GM12878 (cell line): ENCODE measurements around the gene NEDD8. TPM values are rescaled to one million over a fixed set of nuclear protein-coding genes. Genes with fewer than 3 reads are reported as not detected.

Experiments
- EGR1 ChIP-seq, 2 experiments: IDR thresholded peaks; 1 replicate in 1 of 2; 2 replicates in 1 of 2; pipeline ENCODE4 v1.6.1; 2011 to 2012; ENCODE audit warnings: low read depth in 2 of 2, low read length in 2 of 2, borderline replicate concordance in 1 of 2, mild to moderate bottlenecking in 1 of 2, moderate library complexity in 1 of 2
- HCFC1 ChIP-seq: fragments of 150-350 bp; IDR thresholded peaks from 2 replicates; pipeline ENCODE4 v1.6.1; 2014; ENCODE audit warnings: low read length
- LARP7 ChIP-seq: fragments of 450-650 bp; IDR thresholded peaks from 2 replicates; pipeline ENCODE4 v1.6.1; 2017; ENCODE audit warnings: mild to moderate bottlenecking
- RB1 ChIP-seq: fragments of 450-650 bp; formaldehyde crosslinking; IDR thresholded peaks from 2 replicates; pipeline ENCODE4 v1.6.1; 2017; ENCODE audit warnings: mild to moderate bottlenecking, borderline replicate concordance
- SIX5 ChIP-seq: IDR thresholded peaks from 2 replicates; pipeline ENCODE4 v1.6.1; 2011; ENCODE audit warnings: mild to moderate bottlenecking, low read depth, low read length, moderate library complexity; ENCODE audit not compliant: severe bottlenecking
- SMC3 ChIP-seq: IDR thresholded peaks from 2 replicates; pipeline ENCODE4 v1.6.1; 2011; ENCODE audit warnings: low read length, improper control_type of control experiment, borderline replicate concordance
- STAT1 ChIP-seq: fragments of 450-650 bp; conservative IDR thresholded peaks from 2 replicates; pipeline ENCODE4 v1.6.1; 2014; ENCODE audit warnings: antibody characterized with exemption, mild to moderate bottlenecking
- polyA plus RNA-seq, 11 experiments: library from polyadenylated mRNA; depleted of rRNA in 4 of 11; unstranded in 6 of 11; stranded (reverse) in 5 of 11; fragments of >200 nt; fragmentation: Nextera tagmentation in 4 of 11; fragmentation: Illumina TruSeq in 1 of 11; extraction: Ambion mirVana in 4 of 11; extraction: Trizol in 1 of 11; gene quantifications; 1 replicate in 1 of 11; 2 replicates in 10 of 11; pipeline versions ENCODE4 v1.2.1 to v1.2.3, GENCODE V29; 2011 to 2016; ENCODE audit warnings: inconsistent platforms in 2 of 11, missing spikeins in 2 of 11, low read depth in 1 of 11
- total RNA-seq, 4 experiments: library from RNA; depleted of rRNA in 3 of 4; stranded (reverse); fragments of >200 nt in 3 of 4; fragmentation: Illumina TruSeq in 1 of 4; extraction: Trizol in 1 of 4; gene quantifications; 2 replicates each; pipeline versions ENCODE4 v1.2.1 to v1.2.3, GENCODE V29; 2013 to 2021
- TF ChIP-seq, protein P1 (sequence below): IDR thresholded peaks from 2 replicates; pipeline ENCODE4 v1.6.1; 2012; ENCODE audit warnings: improper control_type of control experiment, low read depth, low read length; ENCODE audit not compliant: insufficient replicate concordance
- TF ChIP-seq, protein P2 (sequence below): fragments of 450-650 bp; IDR thresholded peaks from 2 replicates; pipeline ENCODE4 v1.6.1; 2016; ENCODE audit warnings: mild to moderate bottlenecking

Gene NEDD8
- total and polyA plus RNA-seq, 10 of the 15 experiments (the other 5 are each of a cell fraction or from before 2014, with no cell fraction given), result 164 to 991 (median 300) TPM

DNA sequence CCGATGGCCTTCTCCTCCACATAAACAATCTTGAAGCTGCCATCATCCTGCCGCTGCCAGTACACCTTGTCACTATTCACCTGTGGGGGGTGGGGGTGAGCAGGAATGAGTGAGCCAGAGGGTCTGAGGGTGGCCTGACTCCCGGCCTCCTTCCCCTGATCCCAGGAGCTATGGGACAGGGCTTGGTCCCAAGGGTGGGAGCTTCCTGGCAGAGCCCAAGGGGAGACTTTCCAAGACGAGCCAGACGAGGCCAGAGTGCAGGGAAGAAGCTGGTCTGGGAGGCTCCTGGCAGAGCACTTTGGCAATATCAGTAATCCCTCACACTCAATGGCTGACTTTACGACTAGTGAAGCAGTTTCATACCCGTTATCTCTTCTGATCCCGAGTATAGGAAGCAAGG lies 23.3 kb upstream of the NEDD8 start (continued):
- TF ChIP-seq, protein P1, sequence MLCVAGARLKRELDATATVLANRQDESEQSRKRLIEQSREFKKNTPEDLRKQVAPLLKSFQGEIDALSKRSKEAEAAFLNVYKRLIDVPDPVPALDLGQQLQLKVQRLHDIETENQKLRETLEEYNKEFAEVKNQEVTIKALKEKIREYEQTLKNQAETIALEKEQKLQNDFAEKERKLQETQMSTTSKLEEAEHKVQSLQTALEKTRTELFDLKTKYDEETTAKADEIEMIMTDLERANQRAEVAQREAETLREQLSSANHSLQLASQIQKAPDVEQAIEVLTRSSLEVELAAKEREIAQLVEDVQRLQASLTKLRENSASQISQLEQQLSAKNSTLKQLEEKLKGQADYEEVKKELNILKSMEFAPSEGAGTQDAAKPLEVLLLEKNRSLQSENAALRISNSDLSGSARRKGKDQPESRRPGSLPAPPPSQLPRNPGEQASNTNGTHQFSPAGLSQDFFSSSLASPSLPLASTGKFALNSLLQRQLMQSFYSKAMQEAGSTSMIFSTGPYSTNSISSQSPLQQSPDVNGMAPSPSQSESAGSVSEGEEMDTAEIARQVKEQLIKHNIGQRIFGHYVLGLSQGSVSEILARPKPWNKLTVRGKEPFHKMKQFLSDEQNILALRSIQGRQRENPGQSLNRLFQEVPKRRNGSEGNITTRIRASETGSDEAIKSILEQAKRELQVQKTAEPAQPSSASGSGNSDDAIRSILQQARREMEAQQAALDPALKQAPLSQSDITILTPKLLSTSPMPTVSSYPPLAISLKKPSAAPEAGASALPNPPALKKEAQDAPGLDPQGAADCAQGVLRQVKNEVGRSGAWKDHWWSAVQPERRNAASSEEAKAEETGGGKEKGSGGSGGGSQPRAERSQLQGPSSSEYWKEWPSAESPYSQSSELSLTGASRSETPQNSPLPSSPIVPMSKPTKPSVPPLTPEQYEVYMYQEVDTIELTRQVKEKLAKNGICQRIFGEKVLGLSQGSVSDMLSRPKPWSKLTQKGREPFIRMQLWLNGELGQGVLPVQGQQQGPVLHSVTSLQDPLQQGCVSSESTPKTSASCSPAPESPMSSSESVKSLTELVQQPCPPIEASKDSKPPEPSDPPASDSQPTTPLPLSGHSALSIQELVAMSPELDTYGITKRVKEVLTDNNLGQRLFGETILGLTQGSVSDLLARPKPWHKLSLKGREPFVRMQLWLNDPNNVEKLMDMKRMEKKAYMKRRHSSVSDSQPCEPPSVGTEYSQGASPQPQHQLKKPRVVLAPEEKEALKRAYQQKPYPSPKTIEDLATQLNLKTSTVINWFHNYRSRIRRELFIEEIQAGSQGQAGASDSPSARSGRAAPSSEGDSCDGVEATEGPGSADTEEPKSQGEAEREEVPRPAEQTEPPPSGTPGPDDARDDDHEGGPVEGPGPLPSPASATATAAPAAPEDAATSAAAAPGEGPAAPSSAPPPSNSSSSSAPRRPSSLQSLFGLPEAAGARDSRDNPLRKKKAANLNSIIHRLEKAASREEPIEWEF, result no peak
- TF ChIP-seq STAT1 (no peak), RB1 (no peak), LARP7 (no peak), SIX5 (no peak), HCFC1 (no peak), SMC3 (no peak), EGR1 (IDR thresholded peaks at IDR 0.05; ENCODE audit: borderline replicate concordance in 1 of 2, low read depth in 2 of 2, low read length in 2 of 2) (no peak)
- TF ChIP-seq, protein P2, sequence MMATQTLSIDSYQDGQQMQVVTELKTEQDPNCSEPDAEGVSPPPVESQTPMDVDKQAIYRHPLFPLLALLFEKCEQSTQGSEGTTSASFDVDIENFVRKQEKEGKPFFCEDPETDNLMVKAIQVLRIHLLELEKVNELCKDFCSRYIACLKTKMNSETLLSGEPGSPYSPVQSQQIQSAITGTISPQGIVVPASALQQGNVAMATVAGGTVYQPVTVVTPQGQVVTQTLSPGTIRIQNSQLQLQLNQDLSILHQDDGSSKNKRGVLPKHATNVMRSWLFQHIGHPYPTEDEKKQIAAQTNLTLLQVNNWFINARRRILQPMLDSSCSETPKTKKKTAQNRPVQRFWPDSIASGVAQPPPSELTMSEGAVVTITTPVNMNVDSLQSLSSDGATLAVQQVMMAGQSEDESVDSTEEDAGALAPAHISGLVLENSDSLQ, result no peak
- TF ChIP-seq, all 136 proteins: peak for 0
